Astrocyte of the cerebellum (primary cell): ENCODE data around the gene TRPV4.
A peak's percentile ranks its signal among the peaks of the same experiment; 100 is the strongest.

Experiments used
- DNase-seq: peaks from one replicate; pipeline ENCODE4 v3.0.0-alpha.2; 2011; ENCODE audit warnings: low read depth
- H3K4me3 ChIP-seq: 2 replicates; pipeline ENCODE4 v1.5.1; 2011; ENCODE audit warnings: mild to moderate bottlenecking, low read depth, low read length, moderate library complexity
- CTCF ChIP-seq: IDR thresholded peaks from 2 replicates; pipeline ENCODE4 v1.5.1; 2012; ENCODE audit warnings: low read length, low read depth, moderate library complexity, mild to moderate bottlenecking; ENCODE audit errors: missing control alignments
- in situ Hi-C: cut with HindIII; loops from 2 replicates; pipeline ENCODE4 v1.10.0; 2017; ENCODE audit warnings: low sequenced_read_pairs

The TRPV4 gene

GRCh38 chr12:109776624-109777023 lies 56.6 kb downstream of the TRPV4 start:
- in situ Hi-C loops = loop anchor here (25.0 kb wide), 1 partner anchor 239 kb away; no protein-coding TSS in a partner anchor
- no peak for TF ChIP-seq CTCF
- no peak for DNase-seq

GRCh38 chr12:109775172-109775881 lies 57.9 kb downstream of the TRPV4 start:
- peak; percentile 93 for TF ChIP-seq CTCF
- DNase-seq = peak; percentile 19
- H3K4me3 ChIP-seq = no peak overlapping the region
- in situ Hi-C loops = loop anchor here (25.0 kb wide), 1 partner anchor 238 kb away; no protein-coding TSS in a partner anchor

More at GRCh38 chr12:109776624-109777023, 56.6 kb downstream of the TRPV4 start:
- H3K4me3 ChIP-seq = no peak overlapping the region

- no peak for TF ChIP-seq CTCF
- no peak for DNase-seq
- in situ Hi-C loops = no loop called here
- no peak overlapping the region for H3K4me3 ChIP-seq
These were observed 59.7 kb downstream of the TRPV4 start for GRCh38 chr12:109773384-109774011.

DNA sequence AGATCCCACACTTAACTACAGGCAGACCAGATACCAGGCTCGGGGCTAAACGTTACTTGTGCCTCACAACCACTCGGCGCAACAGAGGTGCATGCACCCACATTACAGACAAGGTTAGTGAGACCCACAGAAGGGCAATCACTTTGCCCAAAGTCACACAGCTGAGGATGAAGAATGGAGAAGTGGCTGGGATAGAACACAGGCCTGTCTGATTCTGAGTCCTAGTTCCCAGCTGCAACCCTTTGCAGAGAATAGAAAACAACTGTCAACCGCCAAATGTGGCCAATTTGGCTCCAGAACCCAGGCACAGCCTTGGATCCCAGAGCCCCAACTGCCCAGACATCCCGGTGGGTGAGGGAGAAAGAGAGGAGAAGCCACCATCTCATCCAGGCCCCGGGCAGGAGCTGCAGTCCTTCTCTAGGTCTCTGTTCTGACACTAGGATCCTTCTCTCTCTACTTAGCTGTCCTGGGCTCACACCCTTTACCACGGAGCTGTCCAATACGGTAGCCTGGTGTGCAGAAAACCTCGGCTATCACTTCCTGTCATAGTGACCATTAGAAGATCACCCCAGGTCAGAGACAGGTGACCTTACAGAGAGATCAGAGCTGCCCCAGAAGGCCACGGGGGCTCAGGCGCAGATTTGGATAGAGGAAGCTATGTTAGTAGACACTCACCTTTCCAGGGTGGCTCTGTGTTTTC lies 60.4 kb downstream of the TRPV4 start:
- DNase-seq = no peak
- no peak overlapping the region for H3K4me3 ChIP-seq
- no peak for TF ChIP-seq CTCF
- in situ Hi-C loops = no loop called here

- no peak for TF ChIP-seq CTCF
- H3K4me3 ChIP-seq = no peak overlapping the region
- DNase-seq = no peak
- in situ Hi-C loops = no loop called here
These were observed 61.2 kb downstream of the TRPV4 start for GRCh38 chr12:109771746-109772621.
